NT2/D1 (cell line): ENCODE data around the gene FLRT3.

ENCODE experiments used
- DNase-seq: peaks from one replicate; pipeline ENCODE4 v3.0.0-alpha.2; 2011; ENCODE audit warnings: low read depth, low spot score
- H3K27me3 ChIP-seq: 2 replicates; pipeline ENCODE4 v1.6.0; 2011; ENCODE audit warnings: mild to moderate bottlenecking; ENCODE audit not compliant: insufficient read length, insufficient read depth
- H3K36me3 ChIP-seq: 2 replicates; pipeline ENCODE4 v1.6.1; 2011; ENCODE audit warnings: mild to moderate bottlenecking, low read length, mixed read lengths; ENCODE audit not compliant: insufficient read depth, insufficient read length
- H3K4me1 ChIP-seq: 2 replicates; pipeline ENCODE4 v1.5.1; 2011; ENCODE audit not compliant: insufficient read depth, insufficient read length
- H3K4me3 ChIP-seq: 2 replicates; pipeline ENCODE4 v1.5.1; 2011; ENCODE audit warnings: low read depth; ENCODE audit not compliant: insufficient read length
- H3K9ac ChIP-seq: 2 replicates; pipeline ENCODE4 v1.6.0; 2011; ENCODE audit warnings: low read depth; ENCODE audit not compliant: insufficient read length
- H3K9me3 ChIP-seq: 2 replicates; pipeline ENCODE4 v1.5.1; 2011; ENCODE audit warnings: mild to moderate bottlenecking, low read length; ENCODE audit not compliant: insufficient read depth
- SUZ12 ChIP-seq: IDR thresholded peaks from 2 replicates; pipeline ENCODE4 v1.6.1; 2011; ENCODE audit not compliant: insufficient read length, insufficient read depth; ENCODE audit errors: extremely low read depth
- YY1 ChIP-seq: IDR thresholded peaks from 2 replicates; pipeline ENCODE4 v1.6.1; 2011; ENCODE audit not compliant: insufficient read length, insufficient read depth
- ZNF274 ChIP-seq: IDR thresholded peaks from 2 replicates; pipeline ENCODE4 v1.6.1; 2011; ENCODE audit warnings: mild to moderate bottlenecking, low read depth, low read length

Gene FLRT3

GRCh38 chr20:14313341-14314020 lies 23.9 kb downstream of the FLRT3 start:
- H3K9me3 ChIP-seq, result no peaks in the 10 kb centered on the region
- no peaks in the 10 kb centered on the region for H3K4me1 ChIP-seq
- no peaks in the 10 kb centered on the region for H3K27me3 ChIP-seq
- no peak overlapping the region for H3K4me3 ChIP-seq
- H3K9ac ChIP-seq, result no peak overlapping the region
- TF ChIP-seq SUZ12 (no peak), YY1 (no peak), ZNF274 (no peak)
- no peaks in the 10 kb centered on the region for H3K36me3 ChIP-seq
- no peak for DNase-seq

DNA sequence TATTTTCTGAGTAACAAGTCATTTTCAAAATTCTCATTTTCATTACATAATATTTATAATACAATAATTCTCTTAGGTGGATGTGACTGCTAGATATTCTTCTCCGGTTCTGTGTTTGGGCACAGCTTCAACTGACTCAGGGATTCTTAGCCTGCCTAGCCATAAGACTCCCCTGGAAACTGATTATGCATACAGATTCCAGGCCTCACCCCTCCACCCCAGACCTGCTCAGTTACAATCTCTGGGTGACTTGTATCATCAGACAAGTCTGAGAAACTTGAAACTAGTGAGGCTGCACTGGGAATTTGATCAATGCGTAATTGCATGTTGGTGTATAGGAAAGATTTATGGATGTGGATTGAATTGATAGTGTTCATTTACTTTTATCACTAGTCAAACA lies 25.4 kb downstream of the FLRT3 start:
- H3K4me1 ChIP-seq, result no peaks in the 10 kb centered on the region
- H3K27me3 ChIP-seq, result no peaks in the 10 kb centered on the region
- H3K9me3 ChIP-seq, result no peaks in the 10 kb centered on the region
- DNase-seq, result no peak
- no peak overlapping the region for H3K4me3 ChIP-seq
- H3K9ac ChIP-seq, result no peak overlapping the region
- TF ChIP-seq ZNF274 (no peak), SUZ12 (no peak)
- no peaks in the 10 kb centered on the region for H3K36me3 ChIP-seq

- Histone ChIP-seq H3K27me3 (no peaks in the 10 kb centered on the region), H3K4me3 (no peak overlapping the region), H3K36me3 (no peaks in the 10 kb centered on the region), H3K9me3 (no peaks in the 10 kb centered on the region), H3K4me1 (no peaks in the 10 kb centered on the region), H3K9ac (no peak overlapping the region)
- no peak for DNase-seq
- TF ChIP-seq YY1, result no peak
- no peak for TF ChIP-seq SUZ12
- no peak for TF ChIP-seq ZNF274
Observed at GRCh38 chr20:14310977-14311627, 26.3 kb downstream of the FLRT3 start.

- Histone ChIP-seq H3K4me1 (no peaks in the 10 kb centered on the region), H3K9ac (no peak overlapping the region), H3K4me3 (no peak overlapping the region), H3K36me3 (no peaks in the 10 kb centered on the region), H3K27me3 (no peaks in the 10 kb centered on the region), H3K9me3 (no peaks in the 10 kb centered on the region)
- no peak for DNase-seq
- TF ChIP-seq ZNF274 (no peak), SUZ12 (no peak), YY1 (no peak)
Observed at GRCh38 chr20:14307956-14308355, 29.5 kb downstream of the FLRT3 start.

DNA sequence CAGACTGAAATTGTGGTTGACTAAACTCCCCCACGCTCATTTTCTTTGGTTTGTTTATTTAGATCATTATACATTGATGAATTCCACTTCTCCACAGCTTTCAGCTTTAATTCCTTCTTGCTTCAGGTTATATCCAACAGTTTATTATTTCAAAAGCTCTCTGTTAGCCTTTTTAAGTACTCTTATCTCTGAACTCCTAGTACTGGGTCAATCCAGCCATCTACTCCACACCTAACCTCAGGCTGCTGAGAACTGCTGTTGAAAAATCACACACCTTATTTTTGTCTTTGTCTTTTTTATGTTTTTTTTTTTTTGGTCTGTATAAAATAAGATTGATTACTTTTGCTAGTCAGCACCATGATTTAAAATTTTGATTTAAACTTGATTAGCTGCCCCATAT lies 32.9 kb downstream of the FLRT3 start:
- no peak for DNase-seq

GRCh38 chr20:14303651-14304050 lies 33.8 kb downstream of the FLRT3 start:
- Histone ChIP-seq H3K36me3 (no peaks in the 10 kb centered on the region), H3K4me1 (no peaks in the 10 kb centered on the region), H3K9me3 (no peaks in the 10 kb centered on the region), H3K27me3 (no peaks in the 10 kb centered on the region), H3K4me3 (no peak overlapping the region), H3K9ac (no peak overlapping the region)
- no peak for DNase-seq
- no peak for TF ChIP-seq SUZ12
- TF ChIP-seq YY1, result no peak
- no peak for TF ChIP-seq ZNF274

More for the DNA sequence above, 32.9 kb downstream of the FLRT3 start:
- Histone ChIP-seq H3K4me3 (no peak overlapping the region), H3K4me1 (no peaks in the 10 kb centered on the region), H3K9me3 (no peaks in the 10 kb centered on the region), H3K9ac (no peak overlapping the region), H3K36me3 (no peaks in the 10 kb centered on the region), H3K27me3 (no peaks in the 10 kb centered on the region)
- TF ChIP-seq YY1 (no peak), ZNF274 (no peak), SUZ12 (no peak)

GRCh38 chr20:14303106-14303505 lies 34.3 kb downstream of the FLRT3 start:
- Histone ChIP-seq H3K9me3 (no peaks in the 10 kb centered on the region), H3K36me3 (no peaks in the 10 kb centered on the region), H3K4me1 (no peaks in the 10 kb centered on the region), H3K4me3 (no peak overlapping the region), H3K9ac (no peak overlapping the region), H3K27me3 (no peaks in the 10 kb centered on the region)
- TF ChIP-seq SUZ12, result no peak
- TF ChIP-seq YY1, result no peak
- TF ChIP-seq ZNF274, result no peak
- no peak for DNase-seq
